Endothelial cell of umbilical vein (primary cell): ENCODE results near the gene IGFBPL1. TPM values are rescaled to one million over a fixed set of nuclear protein-coding genes. Genes with fewer than 3 reads are reported as not detected.

Experiments
- BruUV-seq: library from RNA; stranded (reverse); fragments of 400-500 nt; replicated peaks from 2 replicates; lab custom pipeline; 2021; lab: Mats Ljungman, UMichigan
- CTCF ChIA-PET: fragments of 300-600, 350-600 bp; sonication (Branson Sonifier 250); formaldehyde crosslinking; loops from one replicate; lab custom pipeline; 2021; ENCODE audit warnings: antibody characterized with exemption, inconsistent platforms; lab: Charles Lee
- POLR2A ChIA-PET: fragments of 300-600, 350-600 bp; sonication (Branson Sonifier 250); formaldehyde crosslinking; loops from one replicate; lab custom pipeline; 2021; ENCODE audit warnings: antibody characterized with exemption, inconsistent platforms; lab: Charles Lee
- DNase-seq: peaks from one replicate; pipeline ENCODE4 v3.0.0-alpha.2; 2011; ENCODE audit warnings: low read depth, low spot score
- FAIRE-seq: peaks from 2 replicates; lab custom pipeline; 2011; peaks lifted over from hg19 to GRCh38; lab: Jason Lieb, UNC
- H2AFZ ChIP-seq: 2 replicates; pipeline ENCODE4 v1.6.0; 2012; ENCODE audit warnings: low read depth, low read length, control low read depth, inconsistent platforms
- H3K27ac ChIP-seq: 2 replicates; pipeline ENCODE4 v1.5.1; 2011; ENCODE audit warnings: low read depth, mild to moderate bottlenecking, control low read depth, low read length, moderate library complexity; ENCODE audit not compliant: insufficient read depth
- H3K27me3 ChIP-seq, 2 experiments: 2 replicates each; pipeline versions ENCODE4 v1.6.0 to v1.6.1; 2011; ENCODE audit warnings: low read length in 2 of 2, mixed read lengths in 1 of 2; ENCODE audit not compliant: control insufficient read depth in 2 of 2, insufficient read depth in 2 of 2
- H3K36me3 ChIP-seq, 2 experiments: 2 replicates in 1 of 2; 3 replicates in 1 of 2; pipeline ENCODE4 v1.5.1; 2011; ENCODE audit warnings: low read length in 2 of 2, mild to moderate bottlenecking in 1 of 2, moderate library complexity in 1 of 2; ENCODE audit not compliant: control insufficient read depth in 2 of 2, insufficient read depth in 2 of 2; ENCODE audit errors: extremely low read depth in 1 of 2
- H3K4me1 ChIP-seq: 3 replicates; pipeline ENCODE4 v1.5.1; 2011; ENCODE audit warnings: mild to moderate bottlenecking, low read length; ENCODE audit not compliant: control insufficient read depth, insufficient read depth; ENCODE audit errors: extremely low read depth
- H3K4me2 ChIP-seq: 2 replicates; pipeline ENCODE4 v1.6.1; 2011; ENCODE audit warnings: low read length, control low read depth, mixed read lengths; ENCODE audit not compliant: insufficient read depth
- H3K4me3 ChIP-seq, 3 experiments: fragments of 200-600 bp in 1 of 3; sonication (generic), shearing (Covaris generic) in 1 of 3; replicated peaks in 1 of 3; 2 replicates each; pipeline ENCODE4 v1.5.1; 2011 to 2016; ENCODE audit warnings: control low read depth in 3 of 3, low read length in 3 of 3, mild to moderate bottlenecking in 2 of 3, inconsistent platforms in 1 of 3, low read depth in 1 of 3, moderate library complexity in 1 of 3; ENCODE audit not compliant: insufficient read depth in 1 of 3
- H3K79me2 ChIP-seq: 2 replicates; pipeline ENCODE4 v1.6.0; 2012; ENCODE audit warnings: low read length, inconsistent platforms; ENCODE audit not compliant: control insufficient read depth, insufficient read depth
- H3K9ac ChIP-seq: replicated peaks from 2 replicates; pipeline ENCODE3; 2011; ENCODE audit warnings: low read length, control low read depth; ENCODE audit not compliant: insufficient read depth; ENCODE audit errors: extremely low read depth
- H3K9me1 ChIP-seq: replicated peaks from 3 replicates; pipeline ENCODE4 v1.6.0; 2011; ENCODE audit warnings: mild to moderate bottlenecking, low read length; ENCODE audit not compliant: control insufficient read depth, insufficient read depth; ENCODE audit errors: extremely low read depth
- H3K9me3 ChIP-seq: replicated peaks from 2 replicates; pipeline ENCODE4 v1.5.1; 2012; ENCODE audit warnings: low read length, inconsistent platforms; ENCODE audit not compliant: control insufficient read depth, insufficient read depth
- H4K20me1 ChIP-seq: replicated peaks from 2 replicates; pipeline ENCODE3; 2011; ENCODE audit warnings: mild to moderate bottlenecking, low read length; ENCODE audit not compliant: control insufficient read depth, insufficient read depth; ENCODE audit errors: extremely low read depth
- EZH2 ChIP-seq: IDR thresholded peaks from 2 replicates; pipeline ENCODE4 v1.6.1; 2012; ENCODE audit warnings: borderline replicate concordance, low read depth, mild to moderate bottlenecking, moderate library complexity, low read length, inconsistent platforms; ENCODE audit not compliant: severe bottlenecking
- FOS ChIP-seq: IDR thresholded peaks from 2 replicates; pipeline ENCODE4 v1.6.1; 2011; ENCODE audit warnings: mild to moderate bottlenecking, low read length, moderate library complexity, borderline replicate concordance; ENCODE audit not compliant: insufficient read depth
- GATA2 ChIP-seq: IDR thresholded peaks from 2 replicates; pipeline ENCODE4 v1.7.0; 2011; ENCODE audit warnings: low read depth, mild to moderate bottlenecking, moderate library complexity, mixed read lengths, low read length; ENCODE audit not compliant: insufficient read length, insufficient read depth
- JUN ChIP-seq: IDR thresholded peaks from 2 replicates; pipeline ENCODE4 v1.6.1; 2011; ENCODE audit warnings: borderline replicate concordance, low read depth; ENCODE audit not compliant: insufficient read length, insufficient read depth
- MAX ChIP-seq: IDR thresholded peaks from 2 replicates; pipeline ENCODE4 v1.6.1; 2011; ENCODE audit not compliant: insufficient read depth, insufficient read length
- MYC ChIP-seq: IDR thresholded peaks from one replicate; pipeline ENCODE4 v1.6.1; 2011; ENCODE audit warnings: mild to moderate bottlenecking, low read depth, low read length
- POLR2A ChIP-seq: IDR thresholded peaks from 2 replicates; pipeline ENCODE4 v1.6.1; 2012; ENCODE audit warnings: low read depth, mild to moderate bottlenecking, control low read depth, low read length
- POLR2AphosphoS5 ChIP-seq: IDR thresholded peaks from 2 replicates; pipeline ENCODE4 v1.6.1; 2012; ENCODE audit warnings: low read depth, mild to moderate bottlenecking, control low read depth, low read length, moderate library complexity; ENCODE audit not compliant: insufficient read depth
- dilution Hi-C: fragments of 300-500 bp; cut with MboI; formaldehyde crosslinking; loops from one replicate; pipeline ENCODE4 v1.15.0; 2019; ENCODE audit warnings: low sequenced_read_pairs; ENCODE audit not compliant: extremely low pct_ligation_motif_present
- intact Hi-C: fragments of 100-400 bp; cut with micrococcal nuclease; formaldehyde crosslinking; loops from one replicate; pipeline ENCODE4 v1.10.0; 2022
- polyA plus RNA-seq, 4 experiments: library from polyadenylated mRNA; depleted of rRNA in 3 of 4; stranded (reverse) in 3 of 4; unstranded in 1 of 4; fragments of >200 nt; gene quantifications; 2 replicates each; pipeline versions ENCODE4 v1.2.1 to v1.2.3, GENCODE V29; 2011 to 2012; ENCODE audit warnings: missing spikeins in 1 of 4
- total RNA-seq: library from RNA; stranded (reverse); gene quantifications from 2 replicates; pipeline ENCODE4 v1.2.3, GENCODE V29; 2021
- TF ChIP-seq, protein P1 (sequence below), 2 donors: IDR thresholded peaks; 1 replicate in 1 of 2; 2 replicates in 1 of 2; pipeline ENCODE4 v1.5.1; 2011; ENCODE audit warnings: low read length in 2 of 2, mild to moderate bottlenecking in 2 of 2, moderate library complexity in 2 of 2, control low read depth in 1 of 2, inconsistent platforms in 1 of 2, low read depth in 1 of 2; ENCODE audit not compliant: insufficient read depth in 1 of 2; ENCODE audit errors: extremely low read depth in 1 of 2

The IGFBPL1 gene
- total and polyA plus RNA-seq, 2 donors (not counting 3 experiments of a cell fraction or from before 2014, with no cell fraction given) = not detected

GRCh38 chr9:38441347-38442085 is 17.3 kb upstream of the IGFBPL1 start:
- Histone ChIP-seq H3K4me3 (no peak overlapping the region), H3K9ac (no peak overlapping the region), H4K20me1 (no peaks in the 10 kb centered on the region), H2AFZ (no peak overlapping the region), H3K9me3 (no peaks in the 10 kb centered on the region), H3K4me2 (no peak overlapping the region), H3K9me1 (no peaks in the 10 kb centered on the region), H3K36me3 (no peaks in the 10 kb centered on the region), H3K27me3 (no peaks in the 10 kb centered on the region), H3K4me1 (peaks cover 9% of the 10 kb centered on the region), H3K27ac (no peak overlapping the region), H3K79me2 (no peaks in the 10 kb centered on the region)
- TF ChIP-seq MYC = no peak
- TF ChIP-seq GATA2 = no peak
- no peak for TF ChIP-seq EZH2
- TF ChIP-seq MAX = no peak
- TF ChIP-seq, protein P1, sequence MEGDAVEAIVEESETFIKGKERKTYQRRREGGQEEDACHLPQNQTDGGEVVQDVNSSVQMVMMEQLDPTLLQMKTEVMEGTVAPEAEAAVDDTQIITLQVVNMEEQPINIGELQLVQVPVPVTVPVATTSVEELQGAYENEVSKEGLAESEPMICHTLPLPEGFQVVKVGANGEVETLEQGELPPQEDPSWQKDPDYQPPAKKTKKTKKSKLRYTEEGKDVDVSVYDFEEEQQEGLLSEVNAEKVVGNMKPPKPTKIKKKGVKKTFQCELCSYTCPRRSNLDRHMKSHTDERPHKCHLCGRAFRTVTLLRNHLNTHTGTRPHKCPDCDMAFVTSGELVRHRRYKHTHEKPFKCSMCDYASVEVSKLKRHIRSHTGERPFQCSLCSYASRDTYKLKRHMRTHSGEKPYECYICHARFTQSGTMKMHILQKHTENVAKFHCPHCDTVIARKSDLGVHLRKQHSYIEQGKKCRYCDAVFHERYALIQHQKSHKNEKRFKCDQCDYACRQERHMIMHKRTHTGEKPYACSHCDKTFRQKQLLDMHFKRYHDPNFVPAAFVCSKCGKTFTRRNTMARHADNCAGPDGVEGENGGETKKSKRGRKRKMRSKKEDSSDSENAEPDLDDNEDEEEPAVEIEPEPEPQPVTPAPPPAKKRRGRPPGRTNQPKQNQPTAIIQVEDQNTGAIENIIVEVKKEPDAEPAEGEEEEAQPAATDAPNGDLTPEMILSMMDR (IDR thresholded peaks at IDR 0.05; ENCODE audit: extremely low read depth in 1 of 2, insufficient read depth in 1 of 2, low read depth in 1 of 2, low read length in 2 of 2) = no peak
- TF ChIP-seq POLR2AphosphoS5 = no peak
- no peak for TF ChIP-seq FOS
- TF ChIP-seq JUN = no peak
- no peak for TF ChIP-seq POLR2A
- DNase-seq = no peak
- dilution Hi-C loops = no loop called here
- ChIA-PET CTCF (interaction anchor here (1.2 to 1.8 kb wide), 2 partner anchors 9 kb away, joined by 3 to 6 read pairs; no protein-coding TSS in a partner anchor), POLR2A (no interaction called here)
- intact Hi-C loops = no loop called here
- no TSS peak for BruUV-seq
- FAIRE-seq = no peak
